ENCODE measurements around the gene NUDT5. TPM values are rescaled to one million over a fixed set of nuclear protein-coding genes. Genes with fewer than 3 reads are reported as not detected.

NUDT5 gene
- total RNA-seq, 6 experiments from 2014 or later = 49.4 to 59.7 (median 51.1) TPM

GRCh38 chr10:12194752-12195271 is 879 bp downstream of the NUDT5 start:
- peak overlapping the region; percentile 98 for H3K27ac Mint-ChIP-seq
- H3K4me1 Mint-ChIP-seq (ENCODE audit: low read depth) = peaks cover 50% of the 10 kb centered on the region
- H3K27me3 Mint-ChIP-seq (ENCODE audit: insufficient read depth) = no peaks in the 10 kb centered on the region
- H3K4me3 Mint-ChIP-seq = peak overlapping the region; percentile 96
- peaks cover 46% of the 10 kb centered on the region for H3K36me3 Mint-ChIP-seq (ENCODE audit: low read depth)
- peak; percentile 22 for DNase-seq
- H3K9me3 Mint-ChIP-seq = no peaks in the 10 kb centered on the region
- TF ChIP-seq, protein P1, sequence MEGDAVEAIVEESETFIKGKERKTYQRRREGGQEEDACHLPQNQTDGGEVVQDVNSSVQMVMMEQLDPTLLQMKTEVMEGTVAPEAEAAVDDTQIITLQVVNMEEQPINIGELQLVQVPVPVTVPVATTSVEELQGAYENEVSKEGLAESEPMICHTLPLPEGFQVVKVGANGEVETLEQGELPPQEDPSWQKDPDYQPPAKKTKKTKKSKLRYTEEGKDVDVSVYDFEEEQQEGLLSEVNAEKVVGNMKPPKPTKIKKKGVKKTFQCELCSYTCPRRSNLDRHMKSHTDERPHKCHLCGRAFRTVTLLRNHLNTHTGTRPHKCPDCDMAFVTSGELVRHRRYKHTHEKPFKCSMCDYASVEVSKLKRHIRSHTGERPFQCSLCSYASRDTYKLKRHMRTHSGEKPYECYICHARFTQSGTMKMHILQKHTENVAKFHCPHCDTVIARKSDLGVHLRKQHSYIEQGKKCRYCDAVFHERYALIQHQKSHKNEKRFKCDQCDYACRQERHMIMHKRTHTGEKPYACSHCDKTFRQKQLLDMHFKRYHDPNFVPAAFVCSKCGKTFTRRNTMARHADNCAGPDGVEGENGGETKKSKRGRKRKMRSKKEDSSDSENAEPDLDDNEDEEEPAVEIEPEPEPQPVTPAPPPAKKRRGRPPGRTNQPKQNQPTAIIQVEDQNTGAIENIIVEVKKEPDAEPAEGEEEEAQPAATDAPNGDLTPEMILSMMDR (IDR thresholded peaks at IDR 0.05) = no peak

DNA sequence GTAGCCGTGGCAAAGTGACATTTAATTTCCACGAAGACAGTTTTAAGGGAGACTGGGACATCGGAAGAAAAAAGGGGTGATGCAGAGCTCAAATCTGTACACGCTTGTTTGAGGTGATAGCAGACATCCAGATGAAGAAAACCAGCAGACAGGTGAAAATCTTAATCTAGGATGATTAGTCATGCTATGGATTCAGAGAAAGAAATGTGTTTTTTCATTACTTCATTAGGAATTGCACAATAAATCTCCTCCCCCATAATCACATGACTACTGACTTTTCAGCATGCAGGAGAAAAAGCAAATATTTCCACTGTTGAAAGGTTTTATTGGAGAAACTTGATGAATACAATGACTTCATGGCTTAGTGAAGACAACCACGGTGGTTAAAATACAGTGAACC is 2.5 kb downstream of the NUDT5 start:
- Mint-ChIP-seq H3K27me3 (ENCODE audit: insufficient read depth) (no peaks in the 10 kb centered on the region), H3K27ac (peak overlapping the region; percentile 65), H3K36me3 (ENCODE audit: low read depth) (peaks cover 34% of the 10 kb centered on the region), H3K4me3 (peak overlapping the region; percentile 57; the same call in 1 of the 2 replicates), H3K9me3 (no peaks in the 10 kb centered on the region), H3K4me1 (ENCODE audit: low read depth) (peaks cover 42% of the 10 kb centered on the region)
- DNase-seq = peak; percentile 24
- TF ChIP-seq, protein P1 (IDR thresholded peaks at IDR 0.05) = no peak

DNA sequence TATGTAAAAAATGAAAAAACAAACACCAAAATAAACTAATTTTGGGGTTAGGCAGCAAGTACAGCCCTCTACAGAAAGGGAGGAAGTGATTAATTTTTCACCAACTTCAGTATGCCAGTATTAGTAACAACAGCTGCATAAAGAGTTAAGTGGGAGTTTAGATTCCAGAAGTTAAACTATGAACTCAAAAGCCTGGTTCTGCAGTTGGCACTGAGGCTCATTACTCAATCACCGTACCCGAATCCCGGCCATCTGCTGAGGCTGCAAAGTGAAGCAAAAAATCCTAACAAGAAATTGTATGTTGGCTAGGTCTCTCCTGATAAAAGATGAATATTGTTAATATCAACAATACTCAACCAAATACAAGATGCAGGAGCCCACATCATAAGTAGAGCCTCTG is 4.0 kb downstream of the NUDT5 start:
- Mint-ChIP-seq H3K27me3 (ENCODE audit: insufficient read depth) (no peaks in the 10 kb centered on the region), H3K36me3 (ENCODE audit: low read depth) (peaks cover 38% of the 10 kb centered on the region), H3K4me1 (ENCODE audit: low read depth) (peaks cover 36% of the 10 kb centered on the region), H3K9me3 (no peaks in the 10 kb centered on the region), H3K27ac (no peak overlapping the region), H3K4me3 (no peak overlapping the region)
- DNase-seq = no peak
- TF ChIP-seq, protein P1 (IDR thresholded peaks at IDR 0.05) = no peak

DNA sequence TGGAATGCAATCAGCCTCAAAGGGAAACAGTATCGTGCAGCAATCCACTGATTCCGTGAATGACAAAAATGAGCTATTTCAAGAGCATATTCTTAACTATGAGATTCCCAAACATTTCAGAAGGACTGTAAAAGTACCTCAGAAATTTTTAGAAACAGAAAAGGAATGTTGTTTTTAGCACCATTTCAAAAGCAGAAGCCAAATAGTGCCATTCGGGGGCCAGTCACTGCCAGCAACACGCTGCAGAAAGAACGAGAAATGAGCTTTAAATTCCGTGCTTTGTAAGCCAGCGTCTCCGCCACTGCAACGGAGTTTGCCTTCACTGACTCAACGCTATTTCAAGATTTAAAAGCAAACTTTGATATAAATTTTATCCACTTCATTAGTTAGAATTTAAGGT is 6.3 kb downstream of the NUDT5 start:
- H3K4me3 Mint-ChIP-seq = no peak overlapping the region
- H3K4me1 Mint-ChIP-seq (ENCODE audit: low read depth) = peaks cover 32% of the 10 kb centered on the region
- H3K27ac Mint-ChIP-seq = no peak overlapping the region
- DNase-seq = no peak
- H3K36me3 Mint-ChIP-seq (ENCODE audit: low read depth) = peaks cover 39% of the 10 kb centered on the region
- TF ChIP-seq, protein P1 (IDR thresholded peaks at IDR 0.05) = no peak
- H3K27me3 Mint-ChIP-seq (ENCODE audit: insufficient read depth) = no peaks in the 10 kb centered on the region
- no peaks in the 10 kb centered on the region for H3K9me3 Mint-ChIP-seq

DNA sequence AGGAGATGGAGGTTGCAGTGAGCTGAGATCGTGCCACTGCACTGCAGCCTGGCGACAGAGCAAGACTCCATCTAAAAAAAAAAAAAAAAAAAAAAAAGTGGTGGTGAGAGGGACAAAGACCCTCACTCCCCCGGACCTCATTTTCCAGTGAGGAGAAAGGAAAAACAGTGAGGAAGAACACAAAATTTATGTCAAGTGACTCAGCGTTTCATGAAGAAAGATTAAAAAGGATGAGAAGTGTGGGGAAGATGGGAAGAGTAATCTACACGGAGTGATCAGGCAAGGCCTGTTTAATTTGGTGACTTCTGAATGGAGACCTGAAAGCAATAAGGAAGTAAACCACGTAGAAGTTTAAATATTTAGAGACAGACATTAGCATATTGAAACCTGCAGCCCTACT is 7.0 kb downstream of the NUDT5 start:
- Mint-ChIP-seq H3K27me3 (ENCODE audit: insufficient read depth) (no peaks in the 10 kb centered on the region), H3K4me1 (ENCODE audit: low read depth) (peaks cover 25% of the 10 kb centered on the region), H3K4me3 (no peak overlapping the region), H3K36me3 (ENCODE audit: low read depth) (peaks cover 34% of the 10 kb centered on the region), H3K9me3 (no peaks in the 10 kb centered on the region), H3K27ac (no peak overlapping the region)
- TF ChIP-seq, protein P1 (IDR thresholded peaks at IDR 0.05) = no peak
- no peak for DNase-seq

Data from HFFc6 (cell line).